ENCODE results near the gene SLC44A5. TPM values are rescaled to one million over a fixed set of nuclear protein-coding genes. Genes with fewer than 3 reads are reported as not detected.

SLC44A5 gene
- total and polyA plus RNA-seq, 2 donors (not counting 1 experiment from before 2014, with no cell fraction given): 2.8 to 4.2 TPM

GRCh38 chr1:75327395-75327794 lies 283.5 kb downstream of the SLC44A5 start:
- Histone ChIP-seq H3K27ac (ENCODE audit: low read length in 2 of 2) (no peak overlapping the region), H3K27me3 (replicated peaks in 1 of 4; ENCODE audit: control extremely low read depth in 1 of 4, control insufficient read depth in 3 of 4, insufficient read depth in 4 of 4, low read length in 3 of 4) (no peaks in the 10 kb centered on the region), H3K4me1 (ENCODE audit: control insufficient read depth in 2 of 2, insufficient read depth in 2 of 2, low read length in 2 of 2) (no peaks in the 10 kb centered on the region), H3K4me3 (ENCODE audit: control extremely low read depth in 1 of 5, extremely low read depth in 1 of 5, insufficient read depth in 1 of 5, low read depth in 2 of 5, low read length in 4 of 5) (no peak overlapping the region), H3K36me3 (replicated peaks in 1 of 2; ENCODE audit: control extremely low read depth in 1 of 2, control insufficient read depth in 1 of 2, extremely low read depth in 1 of 2, insufficient read depth in 2 of 2, low read length in 1 of 2) (no peaks in the 10 kb centered on the region), H3K9me3 (ENCODE audit: control extremely low read depth in 1 of 3, control insufficient read depth in 2 of 3, insufficient read depth in 1 of 3, low read length in 2 of 3) (no peaks in the 10 kb centered on the region), H3K79me2 (ENCODE audit: control insufficient read depth, insufficient read depth, low read length) (no peaks in the 10 kb centered on the region), H3K4me2 (replicated peaks; ENCODE audit: low read depth, low read length, poor library complexity, severe bottlenecking) (no peak overlapping the region), H2AFZ (ENCODE audit: insufficient read depth, low read depth, low read length, poor library complexity, severe bottlenecking) (no peak overlapping the region), H4K20me1 (ENCODE audit: control insufficient read depth, insufficient read depth, low read length, poor library complexity, severe bottlenecking) (no peaks in the 10 kb centered on the region), H3K9ac (ENCODE audit: low read length) (no peak overlapping the region)
- H3K27me3 Mint-ChIP-seq: peaks cover 4% of the 10 kb centered on the region
- CTCF ChIA-PET: interaction anchor here (0.6 kb wide), 1 partner anchor 1132 kb away, joined by 3 read pairs; no protein-coding TSS in a partner anchor
- WGBS (ENCODE audit: insufficient coverage): no CpG with 5 or more reads among the region's 2 CpGs
- H3K27ac Mint-ChIP-seq: no peak overlapping the region
- intact Hi-C loops (cut with micrococcal nuclease): no loop called here
- H3K4me3 Mint-ChIP-seq: no peak overlapping the region
- no peaks in the 10 kb centered on the region for H3K4me1 Mint-ChIP-seq
- ATAC-seq (ENCODE audit: low read depth) (no peak), DNase-seq (no peak)
- H3K9me3 Mint-ChIP-seq (ENCODE audit: insufficient read depth): no peaks in the 10 kb centered on the region
- TF ChIP-seq EZH2 (IDR thresholded peaks at IDR 0.05; ENCODE audit: borderline replicate concordance, insufficient read depth, low read depth, low read length, poor library complexity, severe bottlenecking) (no peak), CTCF (IDR thresholded peaks at IDR 0.05) (no peak)
- POLR2A ChIA-PET: no interaction called here

- H3K27ac ChIP-seq (ENCODE audit: low read length in 2 of 2): no peak overlapping the region
- H3K27me3 Mint-ChIP-seq: peaks cover 6% of the 10 kb centered on the region
- intact Hi-C loops (cut with micrococcal nuclease): no loop called here
- no peaks in the 10 kb centered on the region for H3K4me1 ChIP-seq (ENCODE audit: control insufficient read depth in 2 of 2, insufficient read depth in 2 of 2, low read length in 2 of 2)
- no peaks in the 10 kb centered on the region for H3K9me3 ChIP-seq (ENCODE audit: control extremely low read depth in 1 of 3, control insufficient read depth in 2 of 3, insufficient read depth in 1 of 3, low read length in 2 of 3)
- 100% methylated on average over 2 of the region's 4 CpGs for WGBS (ENCODE audit: insufficient coverage)
- no peak overlapping the region for H3K27ac Mint-ChIP-seq
- no peak overlapping the region for H3K9ac ChIP-seq (ENCODE audit: low read length)
- CTCF ChIA-PET: no interaction called here
- no peak overlapping the region for H2AFZ ChIP-seq (ENCODE audit: insufficient read depth, low read depth, low read length, poor library complexity, severe bottlenecking)
- H3K27me3 ChIP-seq (replicated peaks in 1 of 4; ENCODE audit: control extremely low read depth in 1 of 4, control insufficient read depth in 3 of 4, insufficient read depth in 4 of 4, low read length in 3 of 4): no peaks in the 10 kb centered on the region
- H3K9me3 Mint-ChIP-seq (ENCODE audit: insufficient read depth): peaks cover 5% of the 10 kb centered on the region
- H3K4me3 Mint-ChIP-seq: no peak overlapping the region
- no peak for ATAC-seq (ENCODE audit: low read depth)
- H3K36me3 ChIP-seq (replicated peaks in 1 of 2; ENCODE audit: control extremely low read depth in 1 of 2, control insufficient read depth in 1 of 2, extremely low read depth in 1 of 2, insufficient read depth in 2 of 2, low read length in 1 of 2): no peaks in the 10 kb centered on the region
- POLR2A ChIA-PET: no interaction called here
- H3K79me2 ChIP-seq (ENCODE audit: control insufficient read depth, insufficient read depth, low read length): no peaks in the 10 kb centered on the region
- H3K4me1 Mint-ChIP-seq: no peaks in the 10 kb centered on the region
- H3K4me2 ChIP-seq (replicated peaks; ENCODE audit: low read depth, low read length, poor library complexity, severe bottlenecking): no peak overlapping the region
- H4K20me1 ChIP-seq (ENCODE audit: control insufficient read depth, insufficient read depth, low read length, poor library complexity, severe bottlenecking): no peaks in the 10 kb centered on the region
- no peak for DNase-seq
- TF ChIP-seq CTCF (IDR thresholded peaks at IDR 0.05) (no peak), EZH2 (IDR thresholded peaks at IDR 0.05; ENCODE audit: borderline replicate concordance, insufficient read depth, low read depth, low read length, poor library complexity, severe bottlenecking) (no peak)
- no peak overlapping the region for H3K4me3 ChIP-seq (ENCODE audit: control extremely low read depth in 1 of 5, extremely low read depth in 1 of 5, insufficient read depth in 1 of 5, low read depth in 2 of 5, low read length in 4 of 5)
Observed at GRCh38 chr1:75317976-75318375, 292.9 kb downstream of the SLC44A5 start.
